T-helper 1 cell (primary cell): ENCODE measurements around the gene HECW1.
"Not testable (repeated sequence)": the region's sequence is repeated elsewhere in the genome, so short reads cannot be mapped to it uniquely, and the experiment has no call there.

Experiments used
- DNase-seq, 5 donors: peaks; one replicate each; pipeline ENCODE4 v3.0.0-alpha.2; 2012 to 2020

HECW1 gene

DNA sequence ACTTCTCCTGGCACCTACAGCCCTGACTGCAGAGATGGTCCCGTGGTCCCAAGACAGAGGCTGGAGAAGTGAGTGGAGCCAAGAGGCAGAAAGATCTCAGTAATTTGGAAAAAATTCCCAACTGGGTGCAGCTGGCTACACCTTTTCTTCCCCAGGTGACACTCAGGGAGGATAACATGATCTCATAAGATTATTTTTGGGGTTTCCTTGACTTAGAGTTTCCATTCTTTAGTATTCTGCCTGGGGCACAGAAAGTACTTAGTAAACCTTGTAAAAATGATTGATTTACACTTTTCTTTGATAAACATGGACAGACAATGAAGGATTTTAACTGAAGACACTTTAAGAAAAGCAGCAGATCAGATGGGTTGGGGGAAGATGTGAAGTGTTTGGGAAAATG is 38.6 kb downstream of the HECW1 start:
- no peak for DNase-seq

DNA sequence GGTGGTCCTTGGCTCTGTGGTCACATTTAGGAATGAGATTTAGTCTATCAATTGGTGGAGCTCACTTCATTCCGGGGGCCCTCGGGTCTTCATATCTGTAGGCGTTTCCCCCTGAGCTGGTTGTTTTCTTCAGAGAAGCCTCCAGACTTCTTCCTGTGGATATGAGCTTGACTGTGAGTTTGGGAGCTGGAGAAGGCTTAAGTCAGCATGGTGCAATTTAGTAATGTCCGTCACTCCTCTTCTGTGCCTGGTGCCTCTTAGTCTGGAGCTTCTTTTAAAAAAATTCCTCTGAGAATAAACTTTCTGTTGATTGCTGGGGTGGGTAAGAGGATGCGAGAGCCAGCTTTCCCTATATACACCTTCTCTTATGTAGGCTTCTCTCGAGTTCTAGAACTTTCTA is 40.2 kb downstream of the HECW1 start:
- no peak for DNase-seq

DNA sequence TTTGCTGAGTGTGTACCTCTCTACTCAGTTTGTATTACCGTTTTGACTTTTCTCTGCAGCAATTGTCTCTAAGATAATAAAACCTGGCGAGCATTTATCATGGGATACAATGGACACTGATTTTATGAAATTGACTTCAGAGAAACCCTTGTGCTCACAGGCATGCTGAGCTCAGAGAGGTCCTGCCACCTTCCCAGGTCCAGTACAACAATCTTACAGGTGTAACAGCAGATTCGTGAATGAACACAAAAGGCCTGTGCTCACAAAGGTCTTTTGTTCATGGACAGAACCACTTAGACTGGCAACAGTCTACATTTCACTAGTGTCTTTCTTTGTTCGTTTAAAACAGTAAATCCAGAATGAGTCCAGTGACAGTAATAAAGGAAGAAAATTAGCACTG is 43.2 kb downstream of the HECW1 start:
- DNase-seq, result no peak

DNA sequence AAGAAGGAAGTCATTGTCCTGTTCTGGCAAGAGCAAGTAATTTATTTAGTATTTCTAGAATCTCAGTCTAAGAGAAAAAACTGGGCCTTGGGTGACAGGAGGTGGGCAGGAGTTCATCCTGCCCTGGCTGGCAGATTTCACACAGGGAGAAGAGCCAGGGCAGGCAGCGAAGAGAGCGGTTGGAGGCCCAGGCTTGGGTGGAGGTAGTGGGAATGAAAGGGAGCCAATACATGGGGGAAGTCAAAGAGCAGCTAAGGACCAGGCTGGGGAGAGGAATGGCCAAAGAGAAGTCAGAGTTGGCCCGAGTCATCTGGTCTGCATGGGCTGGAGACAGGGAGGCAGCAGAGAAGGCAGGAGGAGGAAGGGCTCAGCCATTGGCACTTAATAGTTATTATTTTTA is 51.4 kb downstream of the HECW1 start:
- no peak for DNase-seq

DNA sequence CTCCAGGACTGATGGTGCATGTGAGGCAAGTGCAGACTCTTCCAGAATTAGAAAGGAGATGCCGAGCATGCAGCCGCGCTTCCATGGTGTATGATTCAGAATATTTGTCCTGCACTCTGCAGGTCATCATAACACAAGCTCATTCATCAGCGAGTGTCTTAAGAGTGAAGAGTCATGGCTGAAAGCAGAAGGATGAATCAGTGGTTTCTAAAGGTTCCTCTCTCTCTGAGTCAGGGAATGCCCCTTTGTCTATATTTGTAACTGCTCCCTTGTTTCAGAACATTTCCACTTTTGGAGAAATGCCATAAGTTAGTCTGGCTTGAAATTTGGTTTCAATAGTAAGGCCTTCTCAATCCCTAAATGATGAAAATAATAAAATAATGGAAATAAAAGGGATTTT is 52.3 kb downstream of the HECW1 start:
- no peak for DNase-seq

DNA sequence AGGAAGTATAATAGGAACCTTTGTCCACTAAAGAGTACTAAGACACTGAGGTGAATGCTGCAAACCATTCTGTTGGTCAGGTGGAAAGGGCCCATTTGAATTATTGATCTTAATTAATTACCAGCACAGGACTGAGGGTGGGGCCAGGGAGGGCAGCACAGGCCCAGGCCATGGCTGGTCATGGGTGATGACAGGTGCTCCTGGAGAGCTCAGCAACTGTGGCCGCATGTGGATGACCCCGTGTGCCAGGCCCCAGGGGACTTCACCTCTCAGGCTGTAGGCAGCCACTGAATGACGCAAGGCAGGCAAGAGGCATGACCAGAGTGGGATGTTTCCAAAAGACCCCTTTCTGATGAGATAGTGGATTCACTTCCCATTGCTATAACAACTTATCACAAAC is 54.2 kb downstream of the HECW1 start:
- no peak for DNase-seq

DNA sequence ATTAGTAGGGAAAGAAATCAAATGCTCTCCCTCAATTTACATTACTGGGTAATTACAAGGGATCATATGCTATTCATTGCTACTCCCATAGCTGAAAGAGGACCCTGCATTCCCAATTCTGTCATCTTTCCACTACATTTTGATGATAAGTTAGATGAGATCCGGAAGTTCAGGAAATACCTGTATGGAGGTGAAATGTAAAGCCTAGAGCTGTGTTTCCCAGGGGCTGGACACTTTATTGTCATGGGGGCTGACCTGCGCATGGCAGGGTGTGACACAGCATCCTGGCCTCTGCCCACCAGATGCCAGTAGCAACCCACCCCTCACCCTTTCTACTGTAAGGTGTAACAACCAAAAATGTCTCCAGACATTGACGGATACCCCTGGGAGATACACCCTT is 56.6 kb downstream of the HECW1 start:
- DNase-seq, result no peak

DNA sequence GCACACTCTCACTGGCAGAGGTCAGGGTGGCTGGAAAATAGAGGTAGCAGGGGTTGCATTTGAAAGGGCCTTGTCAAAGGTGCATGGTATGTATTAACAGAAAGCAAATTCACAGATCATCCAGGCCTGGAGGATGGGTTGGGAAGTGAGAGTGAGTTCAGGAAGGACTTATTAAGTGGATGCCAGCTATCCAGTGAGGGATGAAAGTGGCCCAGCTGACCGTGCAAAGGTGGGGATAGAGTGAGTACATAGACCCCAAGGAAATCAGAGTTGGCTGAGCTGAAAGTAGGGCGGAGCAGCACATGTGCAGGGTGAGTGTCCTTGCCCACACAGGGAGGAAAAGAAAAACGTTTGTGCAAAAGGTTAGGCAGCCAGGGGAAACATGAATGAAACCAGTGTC is 58.1 kb downstream of the HECW1 start:
- DNase-seq, result no peak

DNA sequence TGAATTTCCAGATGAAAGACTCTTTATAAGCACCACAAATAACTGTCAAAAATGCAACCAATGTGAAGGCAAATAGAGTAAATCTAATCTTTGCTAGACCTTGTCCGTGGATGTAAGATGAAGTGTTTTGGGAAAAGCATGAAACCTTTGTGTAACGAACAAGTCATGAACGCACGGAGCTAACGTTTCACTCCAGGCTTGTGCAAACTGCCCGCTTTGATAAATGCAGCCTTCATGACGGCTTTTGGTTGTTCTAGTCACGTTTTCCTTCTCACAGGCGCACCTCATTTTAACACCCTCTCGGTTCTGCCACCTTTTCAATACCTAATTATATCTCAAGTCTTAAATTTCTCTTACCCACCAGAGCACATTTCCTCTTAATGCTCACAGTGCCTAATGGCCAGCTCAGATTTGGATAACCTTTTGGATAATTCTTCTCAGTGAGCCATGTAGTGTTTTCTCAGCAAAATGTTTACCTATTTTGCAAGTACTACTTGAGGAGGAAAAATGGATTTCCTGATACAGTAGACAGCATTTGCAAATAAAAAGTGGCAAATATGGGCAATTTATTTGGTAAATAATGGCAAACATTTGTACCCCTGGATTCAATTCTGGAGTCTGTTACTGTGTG is 63.2 kb downstream of the HECW1 start:
- no peak for DNase-seq

DNA sequence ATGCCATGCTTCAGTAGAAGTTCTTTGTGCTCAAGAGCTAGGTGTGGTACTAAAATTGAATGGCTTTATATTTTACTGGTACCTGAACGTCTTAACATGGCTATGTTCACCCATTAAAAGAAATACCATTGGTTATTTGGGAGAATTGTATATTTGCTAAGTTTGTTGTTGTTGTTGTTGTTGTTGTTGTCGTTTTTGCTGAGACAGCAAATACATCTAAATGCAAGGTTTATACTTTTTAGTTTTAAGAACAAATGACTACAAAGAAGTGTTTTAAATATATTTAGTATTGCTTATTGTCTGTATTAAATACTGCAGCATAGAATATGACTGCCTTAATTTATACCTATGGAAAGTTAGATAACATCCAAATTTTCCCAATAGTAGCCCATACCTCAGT is 66.9 kb downstream of the HECW1 start:
- no peak for DNase-seq

DNA sequence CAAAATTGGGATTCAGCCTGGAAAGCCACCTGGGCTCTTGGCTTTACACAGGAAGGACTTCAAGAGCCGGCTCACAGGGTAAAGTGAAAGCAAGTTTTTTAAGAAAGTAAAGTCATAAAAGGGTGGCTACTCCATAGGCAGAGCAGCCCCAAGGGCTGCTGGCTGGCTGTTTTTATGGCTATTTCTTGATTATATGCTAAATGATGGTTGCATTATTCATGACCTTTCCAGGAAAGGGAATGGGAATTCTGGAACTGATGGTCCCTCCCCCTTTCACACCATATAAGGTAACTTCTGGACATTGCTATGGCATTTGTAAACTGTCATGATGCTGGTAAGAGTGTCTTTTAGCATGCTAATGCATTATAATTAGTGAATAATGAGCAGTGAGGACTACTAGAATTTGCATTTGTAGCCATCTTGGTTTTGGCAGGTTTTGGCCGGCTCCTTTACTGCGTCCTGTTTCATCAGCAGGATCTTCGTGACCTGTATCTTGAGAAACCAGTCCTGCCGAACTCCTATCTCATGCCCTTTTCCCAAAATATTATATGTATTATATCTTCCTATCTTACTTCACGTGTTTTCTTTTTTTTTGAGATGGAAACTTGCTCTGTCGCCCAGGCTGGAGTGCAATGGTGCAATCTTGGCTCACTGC is 80.5 kb downstream of the HECW1 start:
- no peak for DNase-seq

DNA sequence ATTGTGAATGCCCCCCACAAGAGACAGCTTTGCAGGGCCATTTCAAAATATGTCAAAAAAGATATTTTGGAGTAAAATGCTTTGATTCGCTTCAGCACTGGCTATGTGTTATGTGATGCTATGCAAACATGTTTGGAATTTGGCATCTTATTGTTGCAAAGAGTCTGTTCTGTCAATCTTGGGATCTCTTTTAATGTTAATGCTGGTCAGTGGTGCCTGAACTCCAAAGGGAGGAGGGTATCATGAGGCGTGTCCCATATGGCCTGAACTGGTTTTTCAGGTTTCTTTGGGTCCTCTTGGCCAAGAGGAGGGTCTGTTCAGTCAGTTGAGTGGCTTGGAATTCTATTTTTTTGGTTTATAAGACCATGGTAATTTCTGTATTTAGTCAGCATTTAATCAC is 81.4 kb downstream of the HECW1 start:
- no peak for DNase-seq

DNA sequence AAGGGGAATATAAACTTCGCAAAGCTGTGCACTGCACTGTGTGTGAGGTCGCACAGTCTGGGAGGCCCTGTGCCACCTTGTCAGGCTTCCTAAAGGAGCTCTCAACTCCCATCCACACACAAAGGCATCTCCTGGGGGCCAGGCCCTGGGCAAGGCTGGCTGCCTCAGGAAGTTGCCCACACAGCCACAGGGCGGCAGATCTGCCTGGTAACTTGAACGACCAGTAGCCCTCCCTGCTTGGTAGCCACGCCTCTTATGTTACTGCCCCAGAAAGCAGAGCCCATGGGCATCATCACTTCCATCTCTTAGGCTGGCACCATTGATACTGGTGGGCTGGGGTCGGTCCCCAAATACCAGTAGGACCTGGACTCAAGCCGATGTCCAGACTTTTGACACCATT is 82.8 kb downstream of the HECW1 start:
- no peak for DNase-seq

DNA sequence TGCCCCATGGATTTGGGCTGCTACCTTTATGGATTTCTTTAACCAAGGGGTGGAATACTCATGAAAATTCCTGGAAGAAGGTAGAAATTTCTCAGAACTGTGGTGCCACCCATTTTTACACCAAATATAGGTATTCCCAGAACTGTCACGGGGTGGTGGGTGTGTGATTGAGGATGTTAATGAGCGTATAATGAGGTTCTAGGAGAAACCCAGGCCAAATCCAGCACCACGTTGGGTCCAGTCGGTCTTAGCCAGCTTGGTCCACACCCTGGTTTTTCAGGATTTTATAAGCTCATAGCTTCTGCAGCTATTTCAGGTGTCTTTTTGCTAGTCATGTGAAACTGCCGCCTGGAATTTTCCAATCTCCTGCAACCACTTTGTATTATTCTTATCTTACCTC is 83.3 kb downstream of the HECW1 start:
- DNase-seq, result no peak

DNA sequence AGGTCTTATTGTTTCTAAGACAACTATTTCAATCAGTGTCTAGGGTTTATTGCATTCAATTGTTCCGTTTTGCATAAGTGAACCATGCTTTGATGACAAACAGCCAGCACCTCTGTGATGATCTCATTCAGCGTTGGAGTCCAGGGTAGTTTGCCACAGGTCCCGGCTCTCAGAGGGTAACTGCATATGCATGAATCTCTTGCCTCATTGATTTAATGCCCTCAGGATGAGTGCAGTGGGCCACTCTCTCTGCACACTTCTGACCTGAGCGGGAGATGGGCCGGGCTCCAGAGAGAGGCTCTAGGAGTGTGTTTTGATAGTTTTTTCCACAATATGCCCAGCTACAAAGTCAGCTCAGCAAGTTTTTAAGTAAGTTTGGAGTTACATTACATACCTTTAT is 83.9 kb downstream of the HECW1 start:
- DNase-seq, result no peak

DNA sequence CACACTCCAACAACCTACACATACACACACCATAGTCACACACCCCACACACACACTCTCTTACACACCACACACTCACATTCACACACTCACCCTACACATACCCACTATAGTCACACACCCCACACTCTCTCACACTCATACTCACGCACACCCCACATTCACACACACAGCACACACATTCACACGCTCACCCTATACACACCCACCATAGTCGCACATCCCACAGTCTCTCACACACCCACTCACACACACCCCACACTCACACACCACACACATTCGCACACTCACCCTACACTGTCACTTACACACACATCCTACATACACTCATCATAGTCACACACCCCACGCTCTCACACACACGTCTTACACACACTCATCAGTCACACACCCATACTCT is 85.6 kb downstream of the HECW1 start:
- DNase-seq, result no peak

DNA sequence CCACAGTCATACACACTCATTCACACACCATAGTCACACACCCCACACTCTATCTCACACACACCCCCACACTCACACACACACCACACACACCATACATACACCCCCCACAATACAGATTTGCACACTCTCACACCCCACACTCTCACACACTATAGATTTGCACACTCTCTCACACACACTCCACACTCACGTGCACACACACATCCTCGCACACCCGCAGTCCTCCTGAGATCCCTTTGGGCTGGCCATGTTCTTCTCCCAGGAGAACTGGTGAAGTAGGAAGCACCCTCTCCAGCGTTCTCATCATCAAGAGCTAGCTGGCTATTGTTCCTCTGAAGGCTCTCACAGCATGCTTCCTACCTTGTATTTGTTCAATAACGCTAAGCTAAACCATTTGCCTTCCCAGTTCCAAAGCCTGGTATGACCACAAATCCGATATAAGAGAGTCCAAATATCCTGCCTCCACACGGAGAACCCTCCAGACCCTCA is 86.2 kb downstream of the HECW1 start:
- DNase-seq, result no peak

DNA sequence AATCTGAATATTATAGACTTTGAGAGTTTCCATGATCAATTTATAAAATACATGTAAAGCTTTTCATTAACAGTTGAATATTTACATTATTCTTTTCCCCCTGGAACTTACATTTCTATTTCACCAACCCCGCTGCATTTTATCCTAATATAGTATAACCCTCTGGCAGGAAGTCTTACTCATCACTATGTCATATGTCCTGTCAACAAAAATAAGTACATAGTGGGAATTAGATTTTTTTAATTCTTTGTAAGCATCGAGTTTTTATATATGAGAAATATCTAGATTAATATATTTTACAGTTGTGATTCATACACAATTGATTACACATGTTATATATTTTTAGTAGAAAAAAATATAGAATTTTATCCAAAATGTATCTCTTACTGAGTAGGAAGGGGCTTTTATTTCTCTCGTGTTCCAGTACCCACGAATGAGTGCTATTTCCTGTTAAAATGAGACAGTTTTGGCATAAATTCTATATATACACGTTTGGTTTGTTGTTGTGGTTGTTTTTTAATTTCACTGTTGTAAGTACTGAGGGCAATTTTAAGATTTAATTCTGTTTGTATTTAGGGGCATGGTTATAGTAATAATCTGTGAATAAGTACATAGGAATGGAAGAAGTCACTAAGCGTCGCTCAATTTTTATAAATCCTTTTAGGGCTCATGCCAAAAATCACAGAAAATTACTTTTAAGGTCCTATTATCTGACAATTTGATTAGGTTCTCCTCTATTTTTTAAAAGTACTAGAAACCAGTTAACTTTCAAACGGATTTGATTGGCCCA is 87.1 kb downstream of the HECW1 start:
- DNase-seq, result no peak

DNA sequence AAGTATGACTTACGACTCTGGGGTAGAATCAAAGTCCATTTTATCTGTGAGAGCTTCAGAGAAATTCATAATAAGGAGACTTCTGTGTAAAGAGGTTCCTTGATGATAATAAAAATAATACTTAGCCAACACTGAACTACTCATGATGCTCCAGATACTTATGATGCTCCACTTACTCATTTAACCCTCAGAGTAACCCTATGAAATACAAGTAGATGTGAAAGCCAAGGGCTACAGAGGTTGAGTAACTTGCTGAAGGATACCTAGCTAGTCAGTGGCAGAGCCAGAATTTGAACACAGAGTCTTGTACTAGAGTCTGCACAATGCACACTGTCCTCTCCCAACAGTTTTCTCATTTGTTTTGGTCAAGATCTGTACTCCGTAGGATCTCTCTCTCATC is 89.5 kb downstream of the HECW1 start:
- DNase-seq, result no peak

DNA sequence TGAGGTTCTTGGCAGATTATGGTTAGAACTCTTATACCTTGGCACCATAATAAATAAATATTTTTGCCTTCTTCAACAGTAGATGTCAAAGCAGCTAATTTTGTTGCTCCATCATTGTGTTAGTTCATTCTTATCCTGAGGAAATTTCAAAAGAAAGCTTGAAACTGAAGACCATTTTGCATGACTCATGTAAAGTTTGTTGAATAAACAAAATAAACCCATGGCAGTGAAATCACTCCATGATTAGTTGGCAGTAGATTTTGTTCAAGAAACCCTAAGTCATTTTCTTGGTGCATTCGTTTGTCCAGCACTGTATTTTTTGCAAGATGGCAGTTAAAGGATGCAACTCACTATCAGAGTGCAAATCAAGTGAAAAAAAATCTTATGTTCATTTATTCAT is 91.6 kb downstream of the HECW1 start:
- DNase-seq, result no peak

DNA sequence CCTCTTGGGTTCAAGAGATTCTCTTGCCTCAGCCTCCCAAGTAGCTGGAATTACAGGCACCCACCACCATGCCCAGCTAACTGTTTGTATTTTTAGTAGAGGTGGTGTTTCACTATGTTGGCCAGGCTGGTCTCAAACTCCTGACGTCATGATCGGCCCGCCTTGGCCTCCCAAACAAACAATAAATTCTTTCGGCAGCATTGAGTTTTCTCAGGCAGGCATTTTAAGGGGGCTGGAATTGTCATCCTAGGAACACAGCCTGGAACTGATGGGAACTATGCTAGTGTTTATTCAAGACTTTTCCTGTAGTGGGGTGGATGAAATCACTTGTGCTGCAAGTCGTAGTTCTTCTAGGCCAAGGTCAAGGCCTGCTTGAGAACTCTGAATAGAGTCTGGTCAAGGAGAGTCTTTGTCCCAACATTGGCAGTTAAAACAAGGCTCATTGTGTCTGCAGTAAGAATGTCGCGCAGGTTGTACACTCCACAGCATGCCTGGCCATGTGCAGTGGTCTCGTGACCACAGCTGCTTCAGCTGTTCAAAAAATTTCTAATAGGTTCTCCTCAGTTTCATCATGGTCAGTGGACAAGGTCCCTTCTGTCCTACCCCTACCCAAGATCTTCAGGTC is 92.8 kb downstream of the HECW1 start:
- no peak for DNase-seq

DNA sequence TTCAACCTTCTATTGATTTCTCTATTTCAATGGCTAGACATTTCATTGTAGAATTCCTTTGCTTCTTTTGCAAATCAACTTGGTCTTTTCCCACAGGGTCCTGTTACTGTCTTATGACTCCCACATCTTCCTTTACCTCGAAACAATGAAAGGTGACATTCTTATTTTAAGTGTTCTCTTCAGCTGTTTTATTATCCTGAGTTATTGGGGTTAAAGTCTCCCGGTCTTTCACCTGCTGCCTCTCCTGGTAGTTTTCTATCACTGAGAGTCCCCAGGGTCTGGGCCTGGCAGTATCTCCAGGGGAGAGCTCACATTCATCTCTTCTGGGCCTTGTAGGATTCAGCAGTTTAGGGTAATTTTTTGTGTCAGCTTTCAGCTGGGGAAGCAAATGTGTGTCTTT is 95.8 kb downstream of the HECW1 start:
- DNase-seq, result no peak

DNA sequence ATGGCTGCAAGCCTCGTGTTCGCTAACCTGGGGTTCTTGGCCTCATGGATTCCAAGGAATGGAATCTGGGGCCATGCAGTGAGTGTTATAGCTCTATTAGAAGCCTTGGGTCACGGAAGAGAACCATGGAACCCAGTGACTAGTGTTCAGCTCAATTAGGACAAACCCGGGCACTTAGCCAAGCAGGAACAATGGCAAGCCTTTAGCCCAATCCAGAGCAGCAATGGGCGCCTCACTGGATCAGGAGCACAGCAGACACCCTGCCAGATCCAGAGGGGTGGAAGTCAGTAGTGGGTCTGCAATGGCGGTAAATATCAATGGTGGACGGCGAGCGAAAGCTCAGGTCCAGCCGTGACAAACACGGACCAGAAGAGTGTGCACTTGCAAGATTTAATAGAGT is 98.1 kb downstream of the HECW1 start:
- DNase-seq, result not testable (repeated sequence)

DNA sequence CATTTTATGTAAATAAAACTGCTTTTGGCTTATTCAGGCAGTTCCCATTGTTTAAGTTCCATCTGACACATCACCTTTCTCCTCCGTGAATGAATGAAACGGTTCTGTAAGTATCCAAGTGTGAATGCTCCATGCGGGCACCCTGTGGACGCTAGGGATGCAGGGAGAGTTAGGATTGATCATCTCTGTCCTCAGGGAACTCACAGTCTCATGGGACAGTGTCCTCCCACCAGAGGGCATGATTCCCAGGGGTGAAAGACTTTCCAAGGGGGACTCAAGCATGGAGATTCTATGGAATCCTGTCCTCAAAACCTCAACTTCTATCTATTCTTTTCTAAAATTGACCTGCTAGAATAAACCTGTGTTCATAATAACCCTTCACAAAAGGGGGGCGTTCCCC is 98.8 kb downstream of the HECW1 start:
- DNase-seq, result no peak
